Endothelial cell of umbilical vein (primary cell): ENCODE data around the gene MAPK4. TPM values are rescaled to one million over a fixed set of nuclear protein-coding genes. Genes with fewer than 3 reads are reported as not detected.

Source experiments
- BruUV-seq: library from RNA; stranded (reverse); fragments of 400-500 nt; replicated peaks from 2 replicates; lab custom pipeline; 2021; lab: Mats Ljungman, UMichigan
- CTCF ChIA-PET: fragments of 300-600, 350-600 bp; sonication (Branson Sonifier 250); formaldehyde crosslinking; loops from one replicate; lab custom pipeline; 2021; ENCODE audit warnings: antibody characterized with exemption, inconsistent platforms; lab: Charles Lee
- POLR2A ChIA-PET: fragments of 300-600, 350-600 bp; sonication (Branson Sonifier 250); formaldehyde crosslinking; loops from one replicate; lab custom pipeline; 2021; ENCODE audit warnings: antibody characterized with exemption, inconsistent platforms; lab: Charles Lee
- DNase-seq: peaks from one replicate; pipeline ENCODE4 v3.0.0-alpha.2; 2011; ENCODE audit warnings: low read depth, low spot score
- FAIRE-seq: peaks from 2 replicates; lab custom pipeline; 2011; peaks lifted over from hg19 to GRCh38; lab: Jason Lieb, UNC
- H2AFZ ChIP-seq: 2 replicates; pipeline ENCODE4 v1.6.0; 2012; ENCODE audit warnings: low read depth, low read length, control low read depth, inconsistent platforms
- H3K27ac ChIP-seq: 2 replicates; pipeline ENCODE4 v1.5.1; 2011; ENCODE audit warnings: low read depth, mild to moderate bottlenecking, control low read depth, low read length, moderate library complexity; ENCODE audit not compliant: insufficient read depth
- H3K27me3 ChIP-seq, 2 experiments: 2 replicates each; pipeline versions ENCODE4 v1.6.0 to v1.6.1; 2011; ENCODE audit warnings: low read length in 2 of 2, mixed read lengths in 1 of 2; ENCODE audit not compliant: control insufficient read depth in 2 of 2, insufficient read depth in 2 of 2
- H3K36me3 ChIP-seq, 2 experiments: 2 replicates in 1 of 2; 3 replicates in 1 of 2; pipeline ENCODE4 v1.5.1; 2011; ENCODE audit warnings: low read length in 2 of 2, mild to moderate bottlenecking in 1 of 2, moderate library complexity in 1 of 2; ENCODE audit not compliant: control insufficient read depth in 2 of 2, insufficient read depth in 2 of 2; ENCODE audit errors: extremely low read depth in 1 of 2
- H3K4me1 ChIP-seq: 3 replicates; pipeline ENCODE4 v1.5.1; 2011; ENCODE audit warnings: mild to moderate bottlenecking, low read length; ENCODE audit not compliant: control insufficient read depth, insufficient read depth; ENCODE audit errors: extremely low read depth
- H3K4me2 ChIP-seq: 2 replicates; pipeline ENCODE4 v1.6.1; 2011; ENCODE audit warnings: low read length, control low read depth, mixed read lengths; ENCODE audit not compliant: insufficient read depth
- H3K4me3 ChIP-seq, 3 experiments: fragments of 200-600 bp in 1 of 3; sonication (generic), shearing (Covaris generic) in 1 of 3; replicated peaks in 1 of 3; 2 replicates each; pipeline ENCODE4 v1.5.1; 2011 to 2016; ENCODE audit warnings: control low read depth in 3 of 3, low read length in 3 of 3, mild to moderate bottlenecking in 2 of 3, inconsistent platforms in 1 of 3, low read depth in 1 of 3, moderate library complexity in 1 of 3; ENCODE audit not compliant: insufficient read depth in 1 of 3
- H3K79me2 ChIP-seq: 2 replicates; pipeline ENCODE4 v1.6.0; 2012; ENCODE audit warnings: low read length, inconsistent platforms; ENCODE audit not compliant: control insufficient read depth, insufficient read depth
- H3K9ac ChIP-seq: replicated peaks from 2 replicates; pipeline ENCODE3; 2011; ENCODE audit warnings: low read length, control low read depth; ENCODE audit not compliant: insufficient read depth; ENCODE audit errors: extremely low read depth
- H3K9me1 ChIP-seq: replicated peaks from 3 replicates; pipeline ENCODE4 v1.6.0; 2011; ENCODE audit warnings: mild to moderate bottlenecking, low read length; ENCODE audit not compliant: control insufficient read depth, insufficient read depth; ENCODE audit errors: extremely low read depth
- H3K9me3 ChIP-seq: replicated peaks from 2 replicates; pipeline ENCODE4 v1.5.1; 2012; ENCODE audit warnings: low read length, inconsistent platforms; ENCODE audit not compliant: control insufficient read depth, insufficient read depth
- H4K20me1 ChIP-seq: replicated peaks from 2 replicates; pipeline ENCODE3; 2011; ENCODE audit warnings: mild to moderate bottlenecking, low read length; ENCODE audit not compliant: control insufficient read depth, insufficient read depth; ENCODE audit errors: extremely low read depth
- EZH2 ChIP-seq: IDR thresholded peaks from 2 replicates; pipeline ENCODE4 v1.6.1; 2012; ENCODE audit warnings: borderline replicate concordance, low read depth, mild to moderate bottlenecking, moderate library complexity, low read length, inconsistent platforms; ENCODE audit not compliant: severe bottlenecking
- FOS ChIP-seq: IDR thresholded peaks from 2 replicates; pipeline ENCODE4 v1.6.1; 2011; ENCODE audit warnings: mild to moderate bottlenecking, low read length, moderate library complexity, borderline replicate concordance; ENCODE audit not compliant: insufficient read depth
- GATA2 ChIP-seq: IDR thresholded peaks from 2 replicates; pipeline ENCODE4 v1.7.0; 2011; ENCODE audit warnings: low read depth, mild to moderate bottlenecking, moderate library complexity, mixed read lengths, low read length; ENCODE audit not compliant: insufficient read length, insufficient read depth
- JUN ChIP-seq: IDR thresholded peaks from 2 replicates; pipeline ENCODE4 v1.6.1; 2011; ENCODE audit warnings: borderline replicate concordance, low read depth; ENCODE audit not compliant: insufficient read length, insufficient read depth
- MYC ChIP-seq: IDR thresholded peaks from one replicate; pipeline ENCODE4 v1.6.1; 2011; ENCODE audit warnings: mild to moderate bottlenecking, low read depth, low read length
- POLR2A ChIP-seq: IDR thresholded peaks from 2 replicates; pipeline ENCODE4 v1.6.1; 2012; ENCODE audit warnings: low read depth, mild to moderate bottlenecking, control low read depth, low read length
- POLR2AphosphoS5 ChIP-seq: IDR thresholded peaks from 2 replicates; pipeline ENCODE4 v1.6.1; 2012; ENCODE audit warnings: low read depth, mild to moderate bottlenecking, control low read depth, low read length, moderate library complexity; ENCODE audit not compliant: insufficient read depth
- dilution Hi-C: fragments of 300-500 bp; cut with MboI; formaldehyde crosslinking; loops from one replicate; pipeline ENCODE4 v1.15.0; 2019; ENCODE audit warnings: low sequenced_read_pairs; ENCODE audit not compliant: extremely low pct_ligation_motif_present
- intact Hi-C: fragments of 100-400 bp; cut with micrococcal nuclease; formaldehyde crosslinking; loops from one replicate; pipeline ENCODE4 v1.10.0; 2022
- polyA plus RNA-seq, 4 experiments: library from polyadenylated mRNA; depleted of rRNA in 3 of 4; stranded (reverse) in 3 of 4; unstranded in 1 of 4; fragments of >200 nt; gene quantifications; 2 replicates each; pipeline versions ENCODE4 v1.2.1 to v1.2.3, GENCODE V29; 2011 to 2012; ENCODE audit warnings: missing spikeins in 1 of 4
- total RNA-seq: library from RNA; stranded (reverse); gene quantifications from 2 replicates; pipeline ENCODE4 v1.2.3, GENCODE V29; 2021
- TF ChIP-seq, protein P1 (sequence below), 2 donors: IDR thresholded peaks; 1 replicate in 1 of 2; 2 replicates in 1 of 2; pipeline ENCODE4 v1.5.1; 2011; ENCODE audit warnings: low read length in 2 of 2, mild to moderate bottlenecking in 2 of 2, moderate library complexity in 2 of 2, control low read depth in 1 of 2, inconsistent platforms in 1 of 2, low read depth in 1 of 2; ENCODE audit not compliant: insufficient read depth in 1 of 2; ENCODE audit errors: extremely low read depth in 1 of 2
- TF ChIP-seq, protein P2 (sequence below): IDR thresholded peaks from 2 replicates; pipeline ENCODE4 v1.6.1; 2011; ENCODE audit not compliant: insufficient read depth, insufficient read length

MAPK4 gene
- total and polyA plus RNA-seq, 2 donors (not counting 3 experiments of a cell fraction or from before 2014, with no cell fraction given), result not detected

DNA sequence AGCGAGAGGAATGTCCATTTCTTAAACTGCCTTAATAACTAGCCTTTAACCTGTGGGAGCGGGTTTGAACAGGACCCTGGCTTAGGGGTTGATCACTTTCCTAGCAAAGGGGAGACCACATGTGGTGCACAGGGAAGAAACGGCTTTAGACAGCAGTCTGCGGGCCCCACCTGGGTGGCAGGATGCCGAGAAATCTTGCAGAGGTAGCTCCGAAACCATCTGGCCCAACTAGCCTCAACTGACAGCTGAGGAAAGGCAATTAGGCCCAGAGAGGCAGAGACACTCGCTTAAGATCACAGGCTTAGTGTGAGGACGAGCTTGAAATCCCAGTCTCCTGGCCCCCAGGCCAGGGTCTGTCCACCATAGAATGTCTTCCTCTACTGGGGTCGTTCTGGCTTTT is 170.1 kb downstream of the MAPK4 start:
- DNase-seq (no peak), FAIRE-seq (no peak)
- Histone ChIP-seq H3K9me1 (no peaks in the 10 kb centered on the region), H3K79me2 (no peaks in the 10 kb centered on the region), H2AFZ (no peak overlapping the region), H3K4me1 (no peaks in the 10 kb centered on the region), H3K4me3 (no peak overlapping the region), H3K4me2 (no peak overlapping the region), H3K9ac (no peak overlapping the region), H3K27me3 (no peaks in the 10 kb centered on the region), H3K27ac (no peak overlapping the region), H4K20me1 (no peaks in the 10 kb centered on the region), H3K36me3 (no peaks in the 10 kb centered on the region), H3K9me3 (no peaks in the 10 kb centered on the region)
- no TSS peak for BruUV-seq
- POLR2A ChIA-PET, result no interaction called here
- intact Hi-C loops, result no loop called here
- CTCF ChIA-PET, result no interaction called here
- dilution Hi-C loops, result no loop called here
- TF ChIP-seq JUN, result no peak
- TF ChIP-seq FOS, result no peak
- no peak for TF ChIP-seq MYC
- TF ChIP-seq GATA2, result no peak
- no peak for TF ChIP-seq EZH2
- TF ChIP-seq, protein P1, sequence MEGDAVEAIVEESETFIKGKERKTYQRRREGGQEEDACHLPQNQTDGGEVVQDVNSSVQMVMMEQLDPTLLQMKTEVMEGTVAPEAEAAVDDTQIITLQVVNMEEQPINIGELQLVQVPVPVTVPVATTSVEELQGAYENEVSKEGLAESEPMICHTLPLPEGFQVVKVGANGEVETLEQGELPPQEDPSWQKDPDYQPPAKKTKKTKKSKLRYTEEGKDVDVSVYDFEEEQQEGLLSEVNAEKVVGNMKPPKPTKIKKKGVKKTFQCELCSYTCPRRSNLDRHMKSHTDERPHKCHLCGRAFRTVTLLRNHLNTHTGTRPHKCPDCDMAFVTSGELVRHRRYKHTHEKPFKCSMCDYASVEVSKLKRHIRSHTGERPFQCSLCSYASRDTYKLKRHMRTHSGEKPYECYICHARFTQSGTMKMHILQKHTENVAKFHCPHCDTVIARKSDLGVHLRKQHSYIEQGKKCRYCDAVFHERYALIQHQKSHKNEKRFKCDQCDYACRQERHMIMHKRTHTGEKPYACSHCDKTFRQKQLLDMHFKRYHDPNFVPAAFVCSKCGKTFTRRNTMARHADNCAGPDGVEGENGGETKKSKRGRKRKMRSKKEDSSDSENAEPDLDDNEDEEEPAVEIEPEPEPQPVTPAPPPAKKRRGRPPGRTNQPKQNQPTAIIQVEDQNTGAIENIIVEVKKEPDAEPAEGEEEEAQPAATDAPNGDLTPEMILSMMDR (IDR thresholded peaks at IDR 0.05; ENCODE audit: extremely low read depth in 1 of 2, insufficient read depth in 1 of 2, low read depth in 1 of 2, low read length in 2 of 2), result no peak

DNA sequence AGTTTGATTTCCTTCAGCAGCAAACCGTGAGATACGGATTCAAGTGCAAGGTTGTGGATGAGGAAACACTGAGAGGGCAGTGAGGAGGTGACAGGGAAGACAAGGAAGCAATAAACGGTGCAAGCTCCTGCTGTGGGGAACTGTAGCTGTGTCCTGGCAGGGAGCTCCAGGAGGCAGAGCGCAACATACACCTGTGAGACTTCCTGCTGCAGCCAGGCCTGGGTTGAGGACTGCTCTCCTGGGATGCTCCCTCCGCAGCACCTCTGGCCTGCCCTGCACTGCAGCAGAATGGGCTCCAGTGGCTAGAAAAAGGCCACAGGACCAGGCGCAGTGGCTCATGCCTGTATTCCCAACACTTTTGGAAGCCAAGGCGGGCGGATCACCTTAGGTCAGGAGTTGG is 174.5 kb downstream of the MAPK4 start:
- dilution Hi-C loops, result no loop called here

More for the DNA sequence above, 174.5 kb downstream of the MAPK4 start:
- Histone ChIP-seq H4K20me1 (no peaks in the 10 kb centered on the region), H3K9me3 (no peaks in the 10 kb centered on the region), H3K27ac (no peak overlapping the region), H3K4me2 (no peak overlapping the region), H3K36me3 (no peaks in the 10 kb centered on the region), H3K9ac (no peak overlapping the region), H2AFZ (no peak overlapping the region), H3K27me3 (no peaks in the 10 kb centered on the region), H3K9me1 (no peaks in the 10 kb centered on the region), H3K79me2 (no peaks in the 10 kb centered on the region), H3K4me1 (no peaks in the 10 kb centered on the region), H3K4me3 (no peak overlapping the region)
- no peak for DNase-seq
- ChIA-PET POLR2A (no interaction called here), CTCF (no interaction called here)
- BruUV-seq, result no TSS peak
- TF ChIP-seq, protein P2, sequence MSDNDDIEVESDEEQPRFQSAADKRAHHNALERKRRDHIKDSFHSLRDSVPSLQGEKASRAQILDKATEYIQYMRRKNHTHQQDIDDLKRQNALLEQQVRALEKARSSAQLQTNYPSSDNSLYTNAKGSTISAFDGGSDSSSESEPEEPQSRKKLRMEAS, result no peak
- TF ChIP-seq MYC, result no peak
- no peak for TF ChIP-seq GATA2
- no peak for TF ChIP-seq EZH2
- no peak for TF ChIP-seq FOS
- no peak for TF ChIP-seq POLR2A
- no peak for TF ChIP-seq POLR2AphosphoS5
- TF ChIP-seq JUN, result no peak
- TF ChIP-seq, protein P1 (IDR thresholded peaks at IDR 0.05; ENCODE audit: extremely low read depth in 1 of 2, insufficient read depth in 1 of 2, low read depth in 1 of 2, low read length in 2 of 2), result no peak
- FAIRE-seq, result no peak
- intact Hi-C loops, result no loop called here
